ENCODE data around the gene CACNA1E.

The CACNA1E gene

DNA sequence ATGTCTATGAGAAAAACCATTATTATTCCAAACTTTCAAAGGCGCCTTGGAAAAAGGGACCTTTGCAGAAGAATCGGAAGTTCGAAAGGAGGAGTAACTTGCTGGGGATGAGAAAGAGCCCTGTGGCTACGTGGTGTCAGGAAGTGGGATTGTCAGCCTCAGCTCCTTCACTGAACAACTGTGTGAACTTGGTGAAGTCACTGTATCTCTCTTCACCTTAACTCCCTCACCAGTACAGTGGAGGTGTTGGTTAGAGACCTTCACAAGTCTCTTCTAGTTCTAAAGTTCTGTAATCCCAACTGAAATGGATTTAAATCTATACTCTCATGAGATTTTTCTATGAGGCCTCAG, 285.6 kb downstream of the CACNA1E start:
- DNase-seq (ENCODE audit: low spot score), result no peak

DNA sequence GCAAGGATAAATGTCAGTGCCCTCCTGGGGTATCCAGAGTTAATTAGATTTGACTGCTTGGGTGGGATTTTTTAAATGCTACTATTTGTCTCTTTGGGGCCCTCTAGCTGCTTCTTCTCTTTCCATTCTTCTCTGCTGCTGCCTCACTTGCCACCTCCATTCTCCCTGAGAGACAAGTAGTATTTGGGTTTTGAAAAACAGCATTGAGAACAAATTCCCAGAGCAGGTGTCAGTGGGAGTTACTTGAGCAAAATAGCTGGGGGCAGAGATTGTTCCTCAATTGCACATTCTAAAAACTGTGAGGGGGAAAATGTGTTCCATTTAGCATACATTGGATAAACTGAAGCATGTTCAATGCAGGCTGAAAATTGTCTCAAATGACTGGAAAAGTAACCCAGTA, 286.5 kb downstream of the CACNA1E start:
- no peak for DNase-seq (ENCODE audit: low spot score)

DNA sequence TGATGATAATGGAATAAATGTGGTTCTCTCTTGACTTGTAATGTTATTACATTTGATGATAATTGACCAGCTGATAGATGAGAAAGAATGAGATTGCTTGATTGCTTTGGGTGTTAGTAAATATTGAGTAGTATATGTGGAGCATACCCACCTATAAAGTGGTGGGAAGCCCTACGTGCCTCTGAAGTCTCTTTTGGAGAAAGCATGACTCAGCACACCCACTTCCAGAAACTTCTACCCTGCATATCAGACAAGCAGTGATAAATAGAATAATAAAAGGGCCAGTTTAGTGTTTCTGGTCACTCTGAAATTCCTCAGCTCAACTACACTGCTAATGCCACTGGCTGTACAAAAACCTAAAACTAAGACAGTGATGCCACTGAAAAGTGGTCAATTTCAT, 289.4 kb downstream of the CACNA1E start:
- no peak for DNase-seq (ENCODE audit: low spot score)

DNA sequence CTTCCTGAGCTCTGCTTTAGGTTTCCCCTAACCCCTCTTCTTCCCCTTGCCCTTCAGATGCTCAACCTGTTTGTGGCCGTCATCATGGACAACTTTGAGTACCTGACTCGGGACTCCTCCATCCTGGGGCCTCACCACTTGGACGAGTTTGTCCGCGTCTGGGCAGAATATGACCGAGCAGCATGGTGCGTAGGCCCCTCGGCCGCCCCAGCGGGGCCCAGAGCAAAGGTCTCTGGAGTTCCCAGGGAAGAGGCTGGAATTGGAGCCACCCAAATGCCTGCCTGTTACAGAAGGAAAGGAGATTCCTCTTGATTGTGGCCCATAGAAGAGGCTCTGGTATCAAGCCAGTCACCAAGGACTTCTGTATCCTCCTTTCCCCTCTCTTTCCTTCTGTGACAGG, 292.7 kb downstream of the CACNA1E start:
- DNase-seq (ENCODE audit: low spot score), result no peak

DNA sequence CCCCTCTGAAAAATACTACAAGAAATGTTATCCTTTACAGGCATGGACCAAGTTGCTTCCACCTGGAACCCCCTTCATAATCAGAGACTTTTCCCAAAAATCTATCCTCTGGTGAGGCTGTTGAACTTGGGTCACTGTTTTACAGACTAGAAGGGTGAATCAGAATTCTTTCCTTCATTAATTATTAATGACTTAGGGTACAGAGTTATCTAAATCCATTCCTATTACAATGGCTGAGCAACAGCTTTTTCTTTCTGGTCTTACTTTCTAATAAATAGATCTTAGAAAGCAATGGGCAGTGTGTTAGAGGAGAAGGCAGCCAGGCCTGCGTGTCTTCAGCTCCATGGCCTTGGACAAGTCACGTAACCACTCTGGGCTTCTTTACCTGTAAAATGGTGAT, 294.0 kb downstream of the CACNA1E start:
- DNase-seq (ENCODE audit: low spot score), result no peak

DNA sequence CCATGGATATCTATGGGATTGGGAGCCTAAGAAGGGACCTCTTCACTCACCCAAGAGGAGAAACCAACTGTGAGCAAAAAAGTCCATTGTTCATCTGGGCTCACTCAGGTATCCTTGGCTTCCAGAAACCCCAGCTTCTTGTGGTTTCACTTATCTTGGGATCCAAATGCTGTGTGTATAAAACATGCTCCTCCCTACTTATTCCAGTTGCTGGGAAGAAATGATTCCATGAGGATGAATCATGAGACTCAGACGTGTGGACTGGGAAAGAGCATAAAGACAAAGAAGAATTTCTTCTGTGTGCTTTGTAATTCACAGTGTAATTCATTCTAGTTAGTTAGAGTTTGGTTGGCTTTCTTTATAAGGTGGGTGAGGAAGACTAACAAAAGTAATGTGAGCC, 294.5 kb downstream of the CACNA1E start:
- DNase-seq (ENCODE audit: low spot score), result no peak

DNA sequence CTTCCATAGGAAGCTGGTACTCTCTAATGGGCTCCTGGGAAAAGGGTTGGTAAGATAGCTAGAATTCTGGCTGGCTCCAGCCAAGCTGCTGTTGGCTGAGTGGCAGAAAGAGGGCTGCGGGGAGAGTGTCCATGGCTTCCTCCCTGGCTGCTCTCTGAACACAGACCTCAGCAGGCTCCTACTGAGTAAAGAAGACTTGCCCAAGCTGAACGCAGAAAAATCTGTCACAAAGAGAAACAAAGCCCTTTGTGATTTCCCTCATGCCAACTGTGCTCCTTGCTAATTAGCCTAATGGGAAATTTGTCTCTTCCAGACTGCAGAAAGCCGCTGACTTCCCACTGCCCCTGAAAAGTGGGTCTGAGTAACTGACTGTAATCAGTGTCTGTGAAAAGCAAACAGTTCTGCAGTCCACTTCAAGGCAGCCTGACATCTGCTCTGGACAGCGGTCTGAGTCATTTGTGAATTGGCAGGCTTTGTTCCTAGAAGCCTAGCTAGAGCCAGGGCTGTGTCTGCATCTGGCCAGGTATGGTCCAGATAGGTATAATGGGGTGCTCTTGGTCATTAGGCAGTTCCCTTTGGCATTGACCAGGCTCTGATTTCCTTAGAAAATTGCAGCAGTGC, 295.4 kb downstream of the CACNA1E start:
- DNase-seq (ENCODE audit: low spot score), result no peak

DNA sequence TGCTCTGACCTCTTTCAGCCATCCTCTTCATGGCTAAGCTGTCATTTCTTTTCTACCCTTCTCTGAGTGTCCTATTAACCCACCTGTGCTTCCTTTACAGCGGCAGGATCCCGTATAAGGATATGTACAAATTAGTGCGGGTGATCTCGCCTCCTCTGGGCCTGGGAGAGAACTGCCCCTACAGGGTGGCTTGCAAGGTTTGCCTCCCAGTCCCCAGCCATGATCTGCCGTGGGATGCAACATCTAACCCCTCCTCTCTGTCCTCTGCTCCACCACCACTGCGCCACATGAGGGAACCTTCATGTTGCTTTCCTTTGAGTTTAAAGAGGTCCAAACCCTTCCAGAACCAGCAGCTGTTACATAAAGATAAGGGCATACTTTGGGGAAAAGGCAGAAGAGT, 296.0 kb downstream of the CACNA1E start:
- no peak for DNase-seq (ENCODE audit: low spot score)

DNA sequence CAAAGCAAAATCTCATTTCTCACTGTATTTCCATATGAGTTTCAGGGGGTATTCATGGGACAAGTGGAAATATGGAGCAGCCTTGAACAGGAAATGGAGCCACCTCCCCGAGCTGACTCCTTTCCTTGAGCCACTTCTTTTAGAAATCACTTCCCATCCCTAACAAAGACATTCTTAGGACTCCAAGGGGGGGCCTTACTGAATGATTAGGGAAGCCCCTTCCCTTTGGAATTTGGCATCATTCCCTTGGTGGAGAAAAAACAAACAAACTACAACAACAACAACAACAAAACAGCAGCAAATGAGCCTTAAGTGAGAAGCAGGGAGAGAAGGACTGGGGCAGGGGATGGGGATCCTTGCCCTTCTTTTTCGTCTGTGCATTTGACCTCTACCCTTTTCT, 299.9 kb downstream of the CACNA1E start:
- DNase-seq (ENCODE audit: low spot score), result no peak

DNA sequence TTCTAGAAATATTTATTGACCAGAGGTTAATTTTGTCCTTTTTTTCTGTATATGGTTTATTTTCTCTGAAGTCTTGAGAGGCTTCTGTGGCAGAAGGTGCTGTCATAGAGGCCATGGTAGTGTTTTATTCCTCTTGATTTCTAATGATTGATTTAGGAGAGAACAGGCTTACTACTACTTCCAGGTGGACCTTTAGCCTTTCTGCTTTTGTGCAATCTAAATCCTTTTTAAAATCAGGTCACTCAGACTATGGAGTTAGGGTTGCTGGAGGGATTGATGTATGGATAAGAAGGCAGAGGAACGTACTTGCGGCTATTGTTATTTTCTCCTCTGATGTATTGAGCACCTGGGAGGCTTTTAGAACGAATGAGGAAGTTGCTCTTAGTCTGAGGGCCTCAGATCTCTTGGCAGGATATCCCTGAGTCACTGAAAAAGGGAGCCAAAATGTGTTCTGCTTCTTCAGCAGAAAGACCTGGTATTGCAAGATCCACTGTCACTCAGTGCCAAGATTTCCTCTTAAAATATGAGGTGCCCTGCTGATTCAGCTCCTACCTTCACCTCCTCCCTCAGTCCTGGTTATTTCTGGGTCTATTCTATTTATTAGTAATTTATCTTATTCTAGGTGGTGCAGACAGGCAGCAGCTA, 300.8 kb downstream of the CACNA1E start:
- no peak for DNase-seq (ENCODE audit: low spot score)

DNA sequence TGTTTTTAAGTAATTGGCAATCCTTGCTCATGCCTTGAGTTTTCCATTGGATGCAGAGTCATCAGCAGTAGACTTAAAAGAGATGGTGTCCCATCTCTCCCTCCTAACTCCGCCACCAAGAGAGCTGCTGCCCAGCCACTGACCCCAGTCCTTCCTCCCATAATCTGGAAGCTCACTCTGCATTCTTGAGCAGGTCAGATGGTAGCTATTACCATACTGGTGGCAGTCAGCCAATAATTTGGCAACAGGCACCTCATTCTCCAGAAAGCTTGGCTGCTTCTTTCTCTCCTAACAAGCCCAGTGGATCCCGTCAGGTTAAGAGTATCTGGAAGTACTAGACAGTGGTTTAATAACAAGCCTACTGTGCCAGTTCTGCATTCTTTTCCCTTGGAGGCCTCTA, 306.1 kb downstream of the CACNA1E start:
- no peak for DNase-seq (ENCODE audit: low spot score)

DNA sequence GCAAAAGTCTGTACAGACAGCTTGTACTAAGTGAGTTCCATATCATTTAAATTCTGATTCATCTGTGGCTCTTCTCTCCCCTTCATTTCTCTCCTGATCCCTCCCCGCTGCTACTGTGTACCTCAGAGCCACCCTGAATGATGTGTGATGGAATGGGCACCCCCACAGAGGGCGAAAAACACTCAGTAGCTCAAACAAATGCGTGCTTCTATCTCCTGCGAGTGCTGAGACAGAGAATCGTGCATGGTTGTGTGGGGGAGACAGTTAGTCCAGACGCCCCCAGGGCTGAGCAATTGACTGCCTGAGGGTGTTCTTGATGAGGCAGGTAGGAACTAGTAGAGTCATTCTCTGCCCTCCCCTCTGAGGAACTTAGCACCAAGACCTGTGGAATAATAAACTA, 308.4 kb downstream of the CACNA1E start:
- no peak for DNase-seq (ENCODE audit: low spot score)

DNA sequence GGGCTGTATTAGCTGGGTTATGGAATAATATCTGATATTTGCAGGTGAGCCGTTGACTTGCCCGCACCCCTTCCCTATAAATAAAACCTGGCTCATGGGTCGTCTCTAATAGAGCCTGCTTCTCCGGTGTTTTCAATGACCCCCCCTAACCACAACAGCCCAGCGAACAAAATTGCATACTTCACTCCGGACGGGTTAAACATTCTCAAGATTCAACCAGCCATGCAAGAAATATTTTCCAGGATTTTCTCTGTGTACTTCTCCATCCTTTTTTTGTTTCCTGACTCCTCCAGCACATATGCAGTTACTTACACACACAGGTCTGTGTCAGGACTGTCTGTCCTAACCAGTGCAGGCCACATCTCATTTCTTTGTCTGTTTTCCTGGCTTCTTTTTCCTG, 310.5 kb downstream of the CACNA1E start:
- DNase-seq (ENCODE audit: low spot score), result no peak

DNA sequence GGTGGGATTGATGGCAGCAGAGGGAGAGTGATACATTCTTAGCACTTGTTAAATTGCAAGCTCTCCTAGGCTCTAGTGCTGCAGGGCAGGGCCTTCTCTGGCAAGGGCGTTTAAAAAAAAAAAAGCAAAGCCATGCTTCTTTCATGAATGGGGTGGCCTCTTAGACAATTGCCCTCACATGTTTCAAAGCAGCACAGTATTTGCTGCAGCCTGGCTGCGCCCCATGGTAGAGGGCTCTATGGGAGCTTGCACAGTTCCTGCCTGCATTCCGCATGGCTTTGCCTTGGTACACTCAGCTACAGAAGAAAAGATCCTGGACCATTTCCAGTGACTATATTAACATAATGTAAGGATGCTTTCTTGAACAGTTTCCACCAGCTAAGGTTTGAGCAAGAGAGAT, 311.0 kb downstream of the CACNA1E start:
- no peak for DNase-seq (ENCODE audit: low spot score)

DNA sequence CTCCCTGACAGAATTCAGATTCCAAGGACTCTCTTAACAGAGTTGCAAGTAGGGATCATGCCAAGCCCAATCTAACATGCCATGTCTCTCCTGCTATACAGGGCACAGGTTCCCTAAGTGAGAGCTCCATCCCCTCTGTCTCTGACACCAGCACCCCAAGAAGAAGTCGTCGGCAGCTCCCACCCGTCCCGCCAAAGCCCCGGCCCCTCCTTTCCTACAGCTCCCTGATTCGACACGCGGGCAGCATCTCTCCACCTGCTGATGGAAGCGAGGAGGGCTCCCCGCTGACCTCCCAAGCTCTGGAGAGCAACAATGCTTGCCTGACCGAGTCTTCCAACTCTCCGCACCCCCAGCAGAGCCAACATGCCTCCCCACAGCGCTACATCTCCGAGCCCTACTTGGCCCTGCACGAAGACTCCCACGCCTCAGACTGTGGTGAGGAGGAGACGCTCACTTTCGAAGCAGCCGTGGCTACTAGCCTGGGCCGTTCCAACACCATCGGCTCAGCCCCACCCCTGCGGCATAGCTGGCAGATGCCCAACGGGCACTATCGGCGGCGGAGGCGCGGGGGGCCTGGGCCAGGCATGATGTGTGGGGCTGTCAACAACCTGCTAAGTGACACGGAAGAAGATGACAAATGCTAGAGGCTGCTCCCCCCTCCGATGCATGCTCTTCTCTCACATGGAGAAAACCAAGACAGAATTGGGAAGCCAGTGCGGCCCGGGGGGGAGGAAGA, 315.0 kb downstream of the CACNA1E start:
- no peak for DNase-seq (ENCODE audit: low spot score)

DNA sequence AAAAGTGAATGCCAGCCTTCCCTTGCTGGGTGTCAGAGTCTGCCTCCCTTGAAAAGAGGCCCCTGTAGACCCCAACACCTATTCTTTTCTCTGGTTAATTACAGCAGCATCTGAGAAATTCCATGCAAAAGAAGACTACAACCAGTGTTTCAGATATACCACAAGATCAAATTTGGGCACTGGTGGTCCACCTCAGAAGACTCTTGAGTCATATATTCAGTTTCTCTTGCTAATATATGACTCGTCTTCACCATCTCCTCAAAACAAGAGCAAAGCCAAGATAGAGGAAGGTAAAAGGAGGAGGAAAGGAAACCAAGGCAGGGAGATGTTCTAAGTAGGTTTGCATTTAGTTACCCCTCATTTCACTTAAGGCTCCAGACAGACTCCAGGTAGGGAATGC, 318.3 kb downstream of the CACNA1E start:
- no peak for DNase-seq (ENCODE audit: low spot score)

DNA sequence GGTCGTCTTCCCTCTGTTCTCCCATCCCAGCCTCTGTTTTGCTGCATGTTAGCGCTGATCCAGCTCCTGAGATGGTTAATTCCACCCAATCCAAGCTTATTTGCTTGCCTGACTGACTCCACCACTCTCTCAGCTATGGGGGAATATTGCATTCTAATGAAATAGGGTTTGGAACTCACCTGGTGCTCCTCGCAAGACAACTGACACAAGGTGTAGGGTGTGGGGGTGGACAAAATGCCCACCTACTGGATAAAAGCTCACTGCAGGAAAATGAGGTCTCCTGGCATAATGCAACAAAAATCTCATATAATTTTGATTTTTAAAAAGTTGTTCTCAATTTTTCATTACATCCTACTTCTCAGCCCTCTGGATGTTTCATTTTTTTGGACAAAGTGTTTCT, 319.1 kb downstream of the CACNA1E start:
- no peak for DNase-seq (ENCODE audit: low spot score)

DNA sequence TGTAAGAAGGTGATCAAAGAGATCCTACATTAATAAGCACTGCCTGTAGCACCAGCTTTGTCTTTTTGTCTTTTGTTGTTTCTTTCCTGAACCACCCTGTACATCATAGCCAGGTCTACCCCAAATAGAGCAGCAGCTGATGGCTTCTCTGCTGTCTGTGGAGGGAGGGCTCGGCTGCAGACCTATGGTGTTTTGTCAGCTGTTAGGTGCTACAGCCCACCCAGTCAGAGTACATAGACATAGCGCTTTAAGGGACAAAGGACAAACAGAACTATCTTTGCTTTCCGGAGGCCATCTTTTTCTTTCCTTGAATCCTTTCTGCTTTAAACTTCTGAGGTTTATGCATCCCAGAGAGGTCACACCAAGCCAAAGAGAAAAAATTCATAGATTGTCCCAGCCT, 320.1 kb downstream of the CACNA1E start:
- no peak for DNase-seq (ENCODE audit: low spot score)

DNA sequence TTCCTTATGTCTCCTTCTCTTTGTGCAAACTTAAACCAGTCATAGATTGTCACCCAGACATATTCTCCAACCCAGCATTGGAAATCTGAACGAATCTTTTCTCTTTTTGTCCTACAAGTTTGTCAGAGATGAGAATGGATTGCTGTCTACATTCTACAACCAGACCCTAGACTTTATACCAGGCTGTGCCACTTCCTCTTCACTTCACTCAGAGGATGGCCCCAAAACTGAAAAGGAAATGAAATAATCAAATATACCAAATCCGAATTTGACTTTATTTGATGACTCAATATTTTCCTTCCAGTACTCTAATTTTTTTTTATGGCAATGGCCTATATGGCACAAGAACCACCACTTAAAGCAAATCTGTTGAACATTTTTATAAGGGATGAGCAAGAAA, 321.7 kb downstream of the CACNA1E start:
- DNase-seq (ENCODE audit: low spot score), result no peak

DNA sequence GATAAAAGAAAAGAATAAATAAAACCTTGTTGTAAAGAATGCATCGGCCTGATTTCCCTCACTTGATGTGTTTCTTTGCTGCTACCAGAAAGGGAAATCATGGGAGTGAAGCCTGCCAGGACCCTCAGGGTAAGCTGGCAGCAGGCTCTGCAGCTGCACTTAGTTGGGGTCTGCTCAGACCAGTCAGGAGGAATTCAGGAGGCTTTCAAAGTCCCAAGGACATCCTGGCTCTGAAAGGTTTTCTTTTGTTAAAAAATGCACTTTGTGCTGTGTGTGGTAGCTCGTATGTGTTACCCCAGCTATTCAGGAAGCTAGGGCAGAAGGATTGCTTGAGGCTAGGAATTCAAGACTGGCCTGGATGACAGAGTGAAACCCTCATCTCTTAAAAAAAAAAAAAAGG, 323.4 kb downstream of the CACNA1E start:
- no peak for DNase-seq (ENCODE audit: low spot score)

DNA sequence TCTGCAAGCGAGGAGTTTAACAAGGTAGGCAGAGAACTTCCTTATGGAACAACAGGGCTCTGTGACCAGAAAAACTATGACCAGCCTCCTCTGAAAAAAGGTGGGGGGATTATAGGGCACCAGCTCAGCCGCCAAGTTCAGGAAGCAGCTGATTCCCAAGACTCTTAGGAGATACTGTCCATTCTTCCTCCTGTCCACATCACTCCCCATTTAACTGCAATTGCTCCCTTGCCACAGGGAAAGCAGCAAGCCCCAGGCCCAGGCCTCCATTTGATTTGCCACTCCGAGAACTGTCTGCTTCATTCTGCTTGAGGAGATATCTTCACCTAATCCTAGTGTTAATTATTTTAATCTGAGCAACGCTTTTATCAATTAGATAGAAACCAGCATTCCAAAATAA, 323.9 kb downstream of the CACNA1E start:
- no peak for DNase-seq (ENCODE audit: low spot score)

DNA sequence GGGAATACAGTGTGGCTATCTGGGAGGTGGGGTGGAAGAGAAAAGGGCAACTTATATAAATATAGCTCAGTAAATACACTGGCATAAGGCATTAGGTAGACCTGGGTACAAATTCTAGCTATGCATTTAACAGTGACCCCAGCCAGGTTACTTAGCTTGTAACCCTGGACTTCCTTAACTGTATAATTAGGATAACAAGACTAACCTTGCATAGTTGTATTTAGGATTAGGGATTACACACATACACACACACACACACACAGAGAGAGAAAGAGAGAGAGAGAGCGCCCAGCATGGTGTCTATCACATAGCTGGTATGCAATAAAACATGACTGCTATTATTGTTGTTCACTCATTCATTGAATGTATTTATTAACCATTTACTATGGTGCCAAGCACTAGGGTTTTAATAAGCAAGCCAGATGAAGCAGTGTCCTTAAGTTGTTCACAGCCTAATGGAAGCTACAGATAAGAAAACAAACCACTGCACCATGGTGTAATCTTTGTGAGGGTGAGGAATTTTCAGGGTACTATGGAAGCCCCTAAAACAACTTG, 326.8 kb downstream of the CACNA1E start:
- DNase-seq (ENCODE audit: low spot score), result no peak

DNA sequence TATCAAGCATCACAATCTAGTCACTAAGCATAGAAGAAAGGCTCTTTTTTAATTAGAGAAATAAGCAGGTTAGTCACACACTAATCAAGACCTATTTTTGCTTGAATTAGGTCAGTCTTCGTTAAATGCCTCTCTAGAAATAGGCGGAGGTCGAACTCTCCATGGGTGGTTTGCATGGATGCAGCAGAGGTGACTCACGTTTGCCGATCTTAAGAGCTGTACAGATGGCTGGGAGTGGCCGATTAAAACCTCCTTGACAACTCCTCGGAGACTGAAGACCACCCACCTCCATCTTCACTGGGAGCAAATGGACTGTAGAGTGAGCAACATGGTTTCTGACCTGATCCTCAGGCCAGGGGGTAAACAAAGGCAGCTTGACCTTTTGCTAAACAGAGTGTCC, 328.9 kb downstream of the CACNA1E start:
- no peak for DNase-seq (ENCODE audit: low spot score)

DNA sequence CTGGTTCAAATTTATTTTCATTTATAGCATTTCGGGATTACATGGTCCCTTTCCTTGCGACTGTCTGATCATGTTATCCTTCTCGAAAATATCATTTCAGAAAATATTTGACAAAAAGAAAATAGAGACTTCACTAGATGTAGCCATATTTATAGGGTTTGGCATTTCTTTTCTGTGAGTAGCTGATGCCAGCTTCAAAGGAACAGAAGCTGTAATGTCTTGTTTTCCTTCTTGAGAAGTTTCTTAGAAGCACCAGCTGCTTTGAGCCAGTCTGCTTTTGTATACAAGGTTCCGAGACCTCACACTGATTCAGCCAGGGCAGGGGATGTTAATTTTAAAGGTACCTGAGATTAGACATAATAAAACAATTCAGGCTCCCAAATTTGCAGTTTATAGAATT, 329.9 kb downstream of the CACNA1E start:
- DNase-seq (ENCODE audit: low spot score), result no peak
